Choroid plexus epithelial cell (primary cell): ENCODE data around the gene CCN6.

Experiments
- DNase-seq: peaks from one replicate; pipeline ENCODE4 v3.0.0-alpha.2; 2010; ENCODE audit warnings: low read depth
- H3K4me3 ChIP-seq: 2 replicates; pipeline ENCODE4 v1.5.1; 2011; ENCODE audit warnings: low read depth, mild to moderate bottlenecking, control low read depth, low read length, moderate library complexity
- TF ChIP-seq, protein P1 (sequence below): conservative IDR thresholded peaks from 2 replicates; pipeline ENCODE4 v1.5.1; 2011; ENCODE audit warnings: low read depth, mild to moderate bottlenecking, control low read depth, inconsistent platforms, low read length, moderate library complexity

CCN6 gene

DNA sequence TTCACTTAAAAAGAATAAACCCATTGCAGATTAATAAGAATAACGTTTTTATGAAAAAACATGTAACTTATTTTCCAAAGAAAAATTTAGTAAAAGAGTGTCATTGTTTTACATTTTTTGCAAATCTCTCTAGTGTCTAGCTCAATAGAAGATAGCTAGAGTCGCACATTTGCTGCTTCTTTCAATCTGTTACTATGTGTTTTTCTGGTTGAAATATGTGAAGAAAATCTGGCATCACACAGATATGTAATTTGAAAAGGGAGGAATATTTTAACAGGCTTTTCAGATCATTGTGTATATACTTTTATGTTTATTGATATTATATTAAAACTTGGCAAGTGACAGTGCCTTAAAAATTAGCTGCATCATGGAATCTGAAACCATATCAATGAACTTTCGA is 9.1 kb downstream of the CCN6 start:
- TF ChIP-seq, protein P1, sequence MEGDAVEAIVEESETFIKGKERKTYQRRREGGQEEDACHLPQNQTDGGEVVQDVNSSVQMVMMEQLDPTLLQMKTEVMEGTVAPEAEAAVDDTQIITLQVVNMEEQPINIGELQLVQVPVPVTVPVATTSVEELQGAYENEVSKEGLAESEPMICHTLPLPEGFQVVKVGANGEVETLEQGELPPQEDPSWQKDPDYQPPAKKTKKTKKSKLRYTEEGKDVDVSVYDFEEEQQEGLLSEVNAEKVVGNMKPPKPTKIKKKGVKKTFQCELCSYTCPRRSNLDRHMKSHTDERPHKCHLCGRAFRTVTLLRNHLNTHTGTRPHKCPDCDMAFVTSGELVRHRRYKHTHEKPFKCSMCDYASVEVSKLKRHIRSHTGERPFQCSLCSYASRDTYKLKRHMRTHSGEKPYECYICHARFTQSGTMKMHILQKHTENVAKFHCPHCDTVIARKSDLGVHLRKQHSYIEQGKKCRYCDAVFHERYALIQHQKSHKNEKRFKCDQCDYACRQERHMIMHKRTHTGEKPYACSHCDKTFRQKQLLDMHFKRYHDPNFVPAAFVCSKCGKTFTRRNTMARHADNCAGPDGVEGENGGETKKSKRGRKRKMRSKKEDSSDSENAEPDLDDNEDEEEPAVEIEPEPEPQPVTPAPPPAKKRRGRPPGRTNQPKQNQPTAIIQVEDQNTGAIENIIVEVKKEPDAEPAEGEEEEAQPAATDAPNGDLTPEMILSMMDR: no peak
- no peak for DNase-seq
- no peak overlapping the region for H3K4me3 ChIP-seq

- DNase-seq: peak; percentile 10
- H3K4me3 ChIP-seq: no peak overlapping the region
- TF ChIP-seq, protein P1: no peak
Observed at GRCh38 chr6:112065426-112065986, 11.6 kb downstream of the CCN6 start.

- DNase-seq: no peak
- TF ChIP-seq, protein P1: no peak
- H3K4me3 ChIP-seq: no peak overlapping the region
Observed at GRCh38 chr6:112066606-112067005, 12.7 kb downstream of the CCN6 start.

GRCh38 chr6:112081569-112081968 is 27.7 kb downstream of the CCN6 start:
- TF ChIP-seq, protein P1: no peak
- no peak overlapping the region for H3K4me3 ChIP-seq
- no peak for DNase-seq

DNA sequence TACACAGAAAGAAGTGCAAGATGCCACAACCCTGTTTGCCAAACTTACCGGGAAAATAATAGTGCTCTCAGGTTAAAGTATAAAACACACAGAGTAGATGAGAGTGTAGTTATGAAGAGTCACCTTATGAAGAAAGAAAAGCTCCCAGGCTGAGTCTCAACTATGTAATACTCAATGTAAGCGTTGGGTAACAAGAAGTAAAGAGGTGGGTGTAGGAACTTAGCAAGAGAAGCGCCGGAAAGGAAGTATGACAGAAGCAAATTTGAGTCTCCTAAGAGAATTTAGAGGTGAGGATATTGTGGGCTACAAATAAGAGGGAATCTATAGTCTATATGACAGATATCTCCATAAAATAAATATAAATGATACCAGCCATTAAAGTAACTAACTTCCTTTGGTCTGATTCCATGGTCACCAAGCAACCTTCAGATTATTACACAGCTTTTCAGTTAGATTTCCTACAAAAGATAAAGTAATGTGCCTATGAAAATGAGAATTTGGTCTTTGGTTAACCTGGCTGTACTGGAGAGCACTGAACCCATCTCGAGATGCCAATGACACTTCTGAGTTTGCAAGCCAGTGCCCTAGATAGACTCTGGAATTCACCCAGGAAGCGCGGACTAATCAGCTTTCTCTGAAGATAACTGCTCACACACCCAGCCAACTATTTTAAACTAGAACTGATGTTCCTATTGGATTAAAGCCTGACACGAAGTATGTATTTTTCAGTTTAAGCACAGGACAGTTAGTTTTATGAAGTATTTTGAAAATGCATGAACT is 31.6 kb downstream of the CCN6 start:
- TF ChIP-seq, protein P1: no peak
- no peak overlapping the region for H3K4me3 ChIP-seq
- no peak for DNase-seq

DNA sequence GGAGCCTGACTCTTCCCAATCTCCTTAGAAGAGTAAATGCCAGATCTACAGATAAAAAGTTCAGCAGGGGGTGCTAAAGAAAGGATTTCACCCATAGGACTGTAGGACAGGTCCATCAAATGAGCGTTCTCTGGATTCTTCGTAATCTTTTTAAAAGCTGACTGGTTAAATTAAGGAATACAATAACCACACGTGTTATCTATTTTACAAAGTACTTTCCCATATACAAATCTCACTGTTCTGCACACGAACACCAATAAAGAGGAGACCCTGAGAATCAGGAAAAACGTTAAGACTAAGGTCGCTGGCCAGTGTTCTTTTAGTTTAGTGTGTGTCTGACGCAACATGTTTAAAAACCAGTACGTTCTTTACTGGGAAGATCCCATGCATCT is 32.8 kb downstream of the CCN6 start:
- H3K4me3 ChIP-seq: peak overlapping the region; percentile 87
- DNase-seq: peak; percentile 67
- TF ChIP-seq, protein P1: no peak
